GM18909 (cell line): Measurements from ENCODE around the gene TOGARAM2.
"Not testable (repeated sequence)": the region's sequence is repeated elsewhere in the genome, so short reads cannot be mapped to it uniquely, and the experiment has no call there.

Experiments
- ATAC-seq: cut with Tn5 transposase; IDR thresholded peaks from one replicate; pipeline ENCODE4 v1.9.1; 2021; ENCODE audit warnings: mild to moderate bottlenecking; ENCODE audit not compliant: unreplicated experiment, poor library complexity

Gene TOGARAM2

GRCh38 chr2:28976584-28976983, 4.5 kb upstream of the TOGARAM2 start:
- no peak for ATAC-seq

GRCh38 chr2:28977176-28977875, 3.8 kb upstream of the TOGARAM2 start:
- ATAC-seq, result no peak

GRCh38 chr2:28978001-28978400, 3.1 kb upstream of the TOGARAM2 start:
- not testable (repeated sequence) for ATAC-seq

GRCh38 chr2:28978606-28979005, 2.5 kb upstream of the TOGARAM2 start:
- no peak for ATAC-seq

GRCh38 chr2:28979041-28979440, 2.1 kb upstream of the TOGARAM2 start:
- no peak for ATAC-seq

- ATAC-seq, result no peak
Measured at GRCh38 chr2:28979576-28980366, 1.3 kb upstream of the TOGARAM2 start.

GRCh38 chr2:28980368-28981015, 606 bp upstream of the TOGARAM2 start:
- no peak for ATAC-seq

GRCh38 chr2:28981620-28982376, 700 bp downstream of the TOGARAM2 start:
- ATAC-seq, result no peak

GRCh38 chr2:28982381-28982950, 1.4 kb downstream of the TOGARAM2 start:
- ATAC-seq, result no peak

- no peak for ATAC-seq
Measured at GRCh38 chr2:28986429-28986828, 5.3 kb downstream of the TOGARAM2 start.

- no peak for ATAC-seq
Measured at GRCh38 chr2:28989973-28990372, 8.9 kb downstream of the TOGARAM2 start.

- no peak for ATAC-seq
Measured at GRCh38 chr2:28990445-28990844, 9.3 kb downstream of the TOGARAM2 start.

GRCh38 chr2:28991021-28991420, 9.9 kb downstream of the TOGARAM2 start:
- no peak for ATAC-seq

- no peak for ATAC-seq
Measured at GRCh38 chr2:28991460-28991859, 10.4 kb downstream of the TOGARAM2 start.

GRCh38 chr2:28993206-28993960, 12.3 kb downstream of the TOGARAM2 start:
- no peak for ATAC-seq

GRCh38 chr2:28994074-28994473, 13.0 kb downstream of the TOGARAM2 start:
- no peak for ATAC-seq

GRCh38 chr2:28994679-28995078, 13.6 kb downstream of the TOGARAM2 start:
- ATAC-seq, result no peak

- ATAC-seq, result no peak
Measured at GRCh38 chr2:28995765-28996750, 15.0 kb downstream of the TOGARAM2 start.
